ENCODE results near the gene THUMPD2.
"Not testable (repeated sequence)": the region's sequence is repeated elsewhere in the genome, so short reads cannot be mapped to it uniquely, and the experiment has no call there.

THUMPD2 gene, protein sequence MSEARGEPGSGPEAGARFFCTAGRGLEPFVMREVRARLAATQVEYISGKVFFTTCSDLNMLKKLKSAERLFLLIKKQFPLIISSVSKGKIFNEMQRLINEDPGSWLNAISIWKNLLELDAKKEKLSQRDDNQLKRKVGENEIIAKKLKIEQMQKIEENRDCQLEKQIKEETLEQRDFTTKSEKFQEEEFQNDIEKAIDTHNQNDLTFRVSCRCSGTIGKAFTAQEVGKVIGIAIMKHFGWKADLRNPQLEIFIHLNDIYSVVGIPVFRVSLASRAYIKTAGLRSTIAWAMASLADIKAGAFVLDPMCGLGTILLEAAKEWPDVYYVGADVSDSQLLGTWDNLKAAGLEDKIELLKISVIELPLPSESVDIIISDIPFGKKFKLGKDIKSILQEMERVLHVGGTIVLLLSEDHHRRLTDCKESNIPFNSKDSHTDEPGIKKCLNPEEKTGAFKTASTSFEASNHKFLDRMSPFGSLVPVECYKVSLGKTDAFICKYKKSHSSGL

DNA sequence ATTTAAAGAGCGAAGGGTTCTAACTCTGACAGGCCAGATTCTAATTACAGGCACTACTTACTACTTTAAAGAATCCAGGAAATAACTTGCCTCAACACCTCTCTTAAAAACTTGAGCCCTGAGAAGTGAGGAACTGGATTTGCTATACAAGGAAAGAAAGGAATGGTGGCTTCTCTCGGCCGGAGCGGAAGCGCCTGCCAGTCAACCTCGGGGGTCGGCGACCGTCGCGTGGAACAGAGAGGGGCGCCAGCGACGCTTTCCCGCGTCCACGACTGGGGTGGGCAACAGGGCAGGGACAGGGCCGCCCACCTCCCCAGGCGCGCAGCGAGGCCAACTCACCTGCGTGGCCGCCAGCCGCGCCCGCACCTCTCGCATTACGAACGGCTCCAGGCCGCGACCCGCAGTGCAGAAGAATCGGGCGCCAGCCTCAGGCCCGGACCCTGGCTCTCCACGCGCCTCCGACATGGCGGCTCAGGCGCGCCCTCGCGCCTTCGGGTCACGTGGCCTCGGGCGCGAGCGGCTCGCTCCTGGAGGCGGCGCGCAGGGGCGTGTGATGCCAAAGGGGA is at the start of gene THUMPD2:
Gene THUMPD2, minus strand, starts transcription at position 484 of the 566 bp plus-strand sequence. Its CDS starts 19 bp downstream, at position 465.
- DNase-seq, result no peak

- DNase-seq, result no peak
Measured at GRCh38 chr2:39821871-39822270, 42.8 kb upstream of the THUMPD2 start.

DNA sequence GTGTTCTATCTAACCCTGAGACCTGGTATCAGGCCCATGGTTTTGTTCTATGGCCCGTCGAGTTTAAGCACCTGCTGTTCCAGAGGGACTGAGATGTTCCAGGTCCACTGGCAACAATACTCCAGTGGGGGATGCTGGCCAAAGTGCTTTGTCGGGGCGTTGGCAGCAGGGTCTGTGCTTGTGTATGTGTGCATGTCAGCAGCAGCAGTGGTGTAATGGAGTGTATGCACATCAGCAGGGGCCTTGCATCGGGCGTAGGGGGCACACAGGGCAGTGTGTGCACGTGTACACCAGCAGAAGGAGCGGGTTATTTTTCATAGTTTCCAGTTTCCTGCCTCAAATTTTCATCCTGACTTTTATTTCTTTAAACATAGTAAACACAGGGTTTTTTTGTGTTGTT is 37.8 kb upstream of the THUMPD2 start:
- DNase-seq, result no peak

GRCh38 chr2:39816428-39816827 is 37.4 kb upstream of the THUMPD2 start:
- DNase-seq, result no peak

GRCh38 chr2:39805936-39806608 is 27.0 kb upstream of the THUMPD2 start:
- DNase-seq, result no peak

GRCh38 chr2:39803839-39804238 is 24.8 kb upstream of the THUMPD2 start:
- no peak for DNase-seq

DNA sequence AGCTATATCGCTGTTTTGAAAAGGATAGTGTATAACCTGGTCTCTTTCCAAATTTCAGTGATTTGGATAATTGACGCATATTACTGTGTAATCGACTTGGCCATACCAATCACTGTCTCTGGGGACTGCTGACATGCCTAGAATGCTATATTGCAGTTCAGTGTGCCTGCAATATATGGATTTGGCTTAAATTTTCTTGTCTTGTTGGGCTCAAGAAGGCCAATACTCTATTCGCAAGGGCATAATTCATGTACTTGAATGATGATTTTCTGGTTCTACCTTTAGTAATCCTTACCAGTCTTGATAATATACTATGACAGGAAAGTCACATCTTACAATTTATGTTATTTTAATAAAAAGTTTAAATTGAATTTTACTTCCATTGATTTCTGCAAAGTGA is 21.7 kb upstream of the THUMPD2 start:
- no peak for DNase-seq

DNA sequence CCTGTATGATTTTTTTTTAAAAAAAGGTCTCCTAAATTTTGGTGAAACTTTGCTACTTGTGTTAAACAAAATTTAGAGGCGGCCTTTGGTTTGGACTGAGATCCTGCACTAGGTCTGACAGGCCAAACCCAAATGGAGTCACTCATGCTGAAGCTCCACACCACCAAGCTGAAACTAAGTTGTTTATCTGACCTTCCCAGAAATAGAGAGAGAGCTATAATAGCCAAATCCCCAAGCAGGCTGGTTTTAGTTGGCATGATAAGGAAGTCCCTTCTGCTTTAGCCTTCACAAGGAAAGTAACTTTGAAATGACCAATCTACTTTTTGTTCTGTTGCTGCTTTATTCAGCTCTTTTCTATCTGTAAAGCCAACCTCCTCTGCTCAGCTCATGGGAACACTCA is 17.1 kb upstream of the THUMPD2 start:
- no peak for DNase-seq

DNA sequence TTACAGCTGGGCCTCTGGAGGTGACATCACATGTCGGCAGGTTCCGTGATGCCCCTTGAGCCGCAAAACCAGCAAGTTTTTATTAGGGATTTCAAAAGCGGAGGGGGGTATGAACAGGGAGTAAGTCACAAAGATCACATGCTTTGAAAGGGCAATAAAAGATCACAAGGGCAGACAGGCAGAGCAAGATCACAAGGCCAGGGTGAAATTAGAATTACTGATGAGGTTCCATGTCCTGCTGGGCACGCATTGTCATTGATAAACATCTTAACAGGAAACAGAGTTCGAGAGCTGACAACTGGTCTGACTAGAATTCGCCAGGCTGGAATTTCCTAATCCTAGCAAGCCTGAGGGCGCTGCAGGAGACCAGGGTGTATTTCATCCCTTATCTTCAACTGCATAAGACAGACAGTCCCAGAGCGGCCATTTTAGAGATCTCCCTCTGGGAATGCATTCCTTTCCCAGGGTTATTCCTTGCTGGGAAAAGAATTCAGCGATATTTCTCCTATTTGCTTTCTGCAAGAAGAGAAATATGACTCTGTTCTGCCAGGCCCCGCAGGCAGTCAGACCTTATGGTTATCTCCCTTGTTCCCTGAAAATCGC is 11.3 kb upstream of the THUMPD2 start:
- not testable (repeated sequence) for DNase-seq

DNA sequence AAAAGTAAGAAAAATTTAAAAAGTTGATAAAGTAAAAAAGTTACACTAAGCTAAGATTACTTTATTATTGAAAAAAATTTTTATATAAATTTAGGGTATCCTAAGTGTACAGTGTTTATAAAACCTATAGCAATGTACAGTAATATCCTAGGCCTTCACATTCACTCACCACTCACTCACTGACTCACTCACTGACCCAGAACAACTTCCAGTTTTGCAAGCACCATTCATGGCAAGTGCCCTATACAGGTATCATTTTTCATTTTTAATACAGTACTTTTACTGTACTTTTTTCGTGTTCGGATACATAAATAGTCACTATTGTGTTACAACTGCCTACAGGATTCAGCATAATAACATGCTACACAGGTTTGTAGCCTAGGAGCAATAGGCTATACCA is 8.9 kb upstream of the THUMPD2 start:
- no peak for DNase-seq

GRCh38 chr2:39786761-39787522 is 7.9 kb upstream of the THUMPD2 start:
- DNase-seq, result no peak

DNA sequence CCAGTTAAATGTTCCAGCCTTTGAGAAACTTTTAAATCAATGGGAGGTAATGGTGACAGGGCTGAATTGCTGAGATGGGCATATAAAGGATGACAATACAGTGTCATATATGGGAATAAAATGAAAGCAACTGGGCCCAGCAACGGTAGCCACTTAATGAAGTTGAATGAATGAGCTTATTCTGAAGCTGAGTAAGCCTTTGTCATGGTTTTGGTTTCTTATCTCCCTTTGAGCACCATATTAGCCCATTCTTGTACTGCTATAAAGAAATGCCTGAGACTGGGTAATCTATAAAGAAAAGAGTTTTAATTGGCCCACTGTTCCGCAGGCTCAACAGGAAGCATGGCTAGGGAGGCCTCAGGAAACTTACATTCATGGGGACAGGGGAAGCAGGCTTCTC is 3.5 kb upstream of the THUMPD2 start:
- DNase-seq, result no peak

- DNase-seq, result no peak
Measured at GRCh38 chr2:39781697-39782096, 2.6 kb upstream of the THUMPD2 start.

DNA sequence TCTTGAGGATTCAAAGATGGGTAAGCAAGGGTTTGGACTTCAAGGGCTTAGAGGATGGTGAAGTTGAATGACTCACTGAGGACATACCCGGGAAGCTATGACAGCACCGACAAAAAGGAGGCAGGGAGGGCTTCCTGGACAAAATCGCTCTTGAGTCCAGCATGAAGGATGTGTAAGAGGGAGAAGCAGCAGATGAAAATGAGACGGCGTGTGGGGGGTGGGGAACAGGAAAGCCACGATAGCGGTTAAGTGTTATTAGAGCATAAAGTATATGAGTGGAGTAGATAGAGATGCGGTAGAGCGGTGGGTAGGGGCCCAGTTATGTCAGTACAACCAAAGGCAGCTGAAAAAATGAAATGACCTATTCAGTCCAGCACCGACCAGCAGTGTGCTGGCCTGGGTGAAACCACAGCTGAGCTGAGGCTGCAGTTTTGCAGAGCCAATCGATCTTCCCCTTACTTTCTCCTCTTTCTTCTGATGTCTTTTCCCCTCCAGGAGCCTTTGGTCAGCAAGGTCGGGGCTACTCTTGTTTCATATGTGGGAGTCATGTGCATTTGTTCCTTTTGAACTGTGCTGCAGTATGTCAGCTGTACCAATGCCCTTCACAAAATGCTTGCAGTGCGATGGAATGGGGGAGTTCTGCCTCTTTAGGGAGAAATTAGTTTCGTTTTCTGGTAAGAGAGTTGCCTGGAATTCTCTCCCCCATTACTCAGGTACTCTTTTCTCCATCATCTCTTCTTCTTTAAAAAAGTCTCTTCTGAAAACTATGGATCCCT is 2.0 kb upstream of the THUMPD2 start:
- DNase-seq, result no peak

DNA sequence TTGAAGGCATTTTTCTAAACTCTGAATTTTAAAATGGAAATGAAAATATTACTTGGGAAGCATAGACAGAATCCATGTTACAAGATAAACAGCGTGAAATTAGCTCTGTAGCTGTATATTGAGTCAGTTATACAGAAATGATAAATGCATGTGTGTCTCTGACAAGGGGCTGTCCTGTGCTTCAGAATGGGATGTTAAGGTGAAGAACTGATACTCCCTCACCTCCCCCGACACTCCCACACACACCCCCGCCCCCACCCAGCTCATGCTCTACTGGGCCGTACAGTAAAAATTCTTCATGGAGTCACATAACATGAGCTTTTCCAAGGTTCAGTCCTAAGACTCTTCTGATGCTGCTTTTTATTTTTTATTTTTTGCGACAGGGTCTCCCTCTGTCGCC is 869 bp upstream of the THUMPD2 start:
- no peak for DNase-seq

DNA sequence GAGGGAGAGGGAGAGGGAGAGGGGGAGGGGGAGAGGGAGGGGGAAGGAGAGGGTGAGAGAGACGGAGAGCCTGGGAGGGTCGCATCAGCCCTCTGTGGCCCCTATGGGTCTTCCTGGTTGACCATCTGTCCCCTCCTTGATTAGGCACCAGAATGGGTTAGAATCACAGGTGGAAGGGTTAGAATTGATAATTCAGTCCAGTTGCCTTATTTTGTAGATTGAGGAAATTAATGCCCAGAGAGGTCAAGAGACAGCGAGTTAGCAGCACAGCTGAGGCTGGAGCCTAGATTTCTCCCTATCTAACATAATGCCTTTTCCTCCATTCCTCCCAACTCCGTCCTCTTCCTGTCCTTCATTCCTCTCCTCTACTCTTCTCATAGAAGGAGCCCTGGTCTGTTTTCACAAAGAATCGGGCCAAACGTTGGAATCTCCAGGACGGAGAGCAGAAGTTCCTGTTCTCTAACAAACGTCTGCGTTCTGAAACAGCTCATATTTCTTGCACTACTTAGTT is 338 bp upstream of the THUMPD2 start:
- no peak for DNase-seq

DNA sequence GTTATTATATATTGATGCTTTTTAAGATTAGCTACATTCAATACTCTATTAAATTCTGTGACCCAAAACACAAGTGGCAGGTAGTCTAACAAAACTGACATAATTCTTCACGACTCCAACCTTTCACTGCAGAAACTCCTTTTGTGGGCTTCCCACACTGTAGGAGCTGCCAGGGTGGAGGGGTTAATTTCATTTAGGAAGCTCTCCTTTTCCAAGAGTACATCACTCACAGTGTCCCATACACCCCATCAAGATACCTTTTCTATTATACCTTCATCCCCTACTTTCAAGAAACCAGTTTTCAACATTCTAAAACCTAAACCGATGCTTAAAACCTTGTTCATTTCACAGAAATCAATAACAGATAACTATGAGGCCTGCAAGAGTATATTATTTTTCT is 825 bp downstream of the THUMPD2 start:
- no peak for DNase-seq

DNA sequence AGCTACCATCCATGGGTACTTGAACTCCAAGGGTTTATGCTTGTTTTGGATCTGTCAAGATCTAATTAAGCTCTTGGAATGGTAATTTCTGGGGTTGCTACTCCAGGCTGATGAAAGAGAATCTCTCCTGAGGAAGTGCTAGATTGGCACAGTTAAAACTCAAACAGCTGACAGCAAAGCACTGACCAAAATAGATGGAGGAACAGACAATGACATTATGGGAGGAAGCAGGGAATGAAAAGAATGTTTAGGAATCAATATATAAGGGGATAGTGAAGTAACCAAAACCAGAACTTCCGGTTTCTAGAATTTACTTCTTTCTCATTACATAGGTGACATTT is 6.3 kb downstream of the THUMPD2 start:
- DNase-seq, result no peak

GRCh38 chr2:39772086-39772811 is 6.8 kb downstream of the THUMPD2 start:
- no peak for DNase-seq

GRCh38 chr2:39762448-39762847 is 16.6 kb downstream of the THUMPD2 start:
- DNase-seq, result no peak

DNA sequence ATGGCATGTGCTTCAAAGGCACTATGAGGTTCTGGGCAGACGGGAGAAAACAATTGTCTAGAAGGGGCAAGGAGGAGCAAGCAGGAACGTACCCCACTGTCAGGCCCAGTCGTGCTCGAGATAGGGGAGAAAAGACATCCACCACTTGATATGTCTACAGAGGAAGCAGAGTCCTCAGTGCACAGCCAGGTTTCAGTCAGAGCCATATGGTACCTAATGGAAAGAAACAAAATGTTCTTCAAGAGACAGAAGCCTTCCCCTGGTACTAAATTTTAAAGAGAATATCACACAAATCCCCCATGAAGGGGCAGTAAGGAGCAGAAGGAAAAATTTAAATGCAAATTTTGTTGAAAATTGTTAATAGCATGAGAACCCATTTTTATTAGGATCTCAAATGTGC is 21.9 kb downstream of the THUMPD2 start:
- no peak for DNase-seq
